Measurements from ENCODE around the gene RDH14. TPM values are rescaled to one million over a fixed set of nuclear protein-coding genes. Genes with fewer than 3 reads are reported as not detected.
A peak's percentile ranks its signal among the peaks of the same experiment; 100 is the strongest.

Gene RDH14
- total RNA-seq, 1 experiment from 2014 or later, result 22.4 TPM

DNA sequence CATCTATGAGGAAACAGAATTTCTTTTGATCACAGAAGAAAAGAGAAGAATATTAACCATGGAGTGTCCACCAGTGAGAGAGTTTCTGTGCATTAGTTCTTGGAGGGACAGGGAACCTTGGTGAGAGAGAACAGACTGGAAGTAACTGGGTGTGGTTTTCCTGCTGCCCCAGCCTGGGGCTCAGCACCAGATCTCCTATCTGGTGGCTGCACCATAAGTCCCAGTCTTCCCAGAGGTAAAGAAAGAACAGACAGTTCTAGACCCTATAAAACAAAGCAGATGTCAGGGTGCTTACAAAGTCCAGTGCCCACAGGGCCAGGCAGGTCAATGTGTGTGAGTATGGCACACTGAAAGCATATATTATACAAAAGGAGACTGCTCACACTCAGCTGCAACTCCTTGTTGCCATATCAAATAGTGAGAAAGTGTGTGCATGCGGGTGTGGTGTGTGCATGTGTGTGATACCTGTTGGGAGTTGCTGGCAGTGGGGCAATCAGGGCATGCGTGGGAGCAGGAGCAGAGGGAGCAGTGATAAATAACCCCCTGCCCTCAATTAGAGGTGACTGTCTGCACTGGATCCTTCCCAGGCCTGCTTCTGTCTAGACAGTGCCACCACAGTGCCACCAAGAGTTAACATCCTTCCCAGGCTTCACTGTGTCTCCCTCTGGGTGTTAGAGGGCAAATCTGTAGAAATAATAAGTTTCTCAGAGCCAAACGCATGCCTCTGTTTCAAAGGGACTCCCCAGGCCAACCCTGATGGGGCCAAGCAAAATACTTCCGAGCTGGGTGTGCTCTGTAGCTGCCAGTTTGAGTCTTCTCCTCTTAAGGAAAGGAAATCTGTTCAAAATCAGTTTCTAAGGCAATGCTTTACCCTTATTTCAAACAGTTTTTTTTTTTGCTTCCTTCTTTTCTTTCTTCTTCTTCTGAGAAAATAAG is 45.7 kb downstream of the RDH14 start:
- Mint-ChIP-seq H3K4me1 (peaks cover 7% of the 10 kb centered on the region), H3K9me3 (0 out of 2 replicates have a peak, but pooled peaks cover 5% of the 10 kb centered on the region), H3K27ac (no peak overlapping the region), H3K36me3 (no peaks in the 10 kb centered on the region), H3K27me3 (ENCODE audit: low read depth) (no peaks in the 10 kb centered on the region), H3K4me3 (no peak overlapping the region)
- no peak for DNase-seq (ENCODE audit: low spot score)
- ChIA-PET POLR2A (no interaction called here), CTCF (no interaction called here)
- TF ChIP-seq, protein P1, sequence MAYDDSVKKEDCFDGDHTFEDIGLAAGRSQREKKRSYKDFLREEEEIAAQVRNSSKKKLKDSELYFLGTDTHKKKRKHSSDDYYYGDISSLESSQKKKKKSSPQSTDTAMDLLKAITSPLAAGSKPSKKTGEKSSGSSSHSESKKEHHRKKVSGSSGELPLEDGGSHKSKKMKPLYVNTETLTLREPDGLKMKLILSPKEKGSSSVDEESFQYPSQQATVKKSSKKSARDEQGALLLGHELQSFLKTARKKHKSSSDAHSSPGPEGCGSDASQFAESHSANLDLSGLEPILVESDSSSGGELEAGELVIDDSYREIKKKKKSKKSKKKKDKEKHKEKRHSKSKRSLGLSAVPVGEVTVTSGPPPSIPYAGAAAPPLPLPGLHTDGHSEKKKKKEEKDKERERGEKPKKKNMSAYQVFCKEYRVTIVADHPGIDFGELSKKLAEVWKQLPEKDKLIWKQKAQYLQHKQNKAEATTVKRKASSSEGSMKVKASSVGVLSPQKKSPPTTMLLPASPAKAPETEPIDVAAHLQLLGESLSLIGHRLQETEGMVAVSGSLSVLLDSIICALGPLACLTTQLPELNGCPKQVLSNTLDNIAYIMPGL (CRISPR knock-in tag; IDR thresholded peaks at IDR 0.05), result no peak
- TF ChIP-seq, protein P2, sequence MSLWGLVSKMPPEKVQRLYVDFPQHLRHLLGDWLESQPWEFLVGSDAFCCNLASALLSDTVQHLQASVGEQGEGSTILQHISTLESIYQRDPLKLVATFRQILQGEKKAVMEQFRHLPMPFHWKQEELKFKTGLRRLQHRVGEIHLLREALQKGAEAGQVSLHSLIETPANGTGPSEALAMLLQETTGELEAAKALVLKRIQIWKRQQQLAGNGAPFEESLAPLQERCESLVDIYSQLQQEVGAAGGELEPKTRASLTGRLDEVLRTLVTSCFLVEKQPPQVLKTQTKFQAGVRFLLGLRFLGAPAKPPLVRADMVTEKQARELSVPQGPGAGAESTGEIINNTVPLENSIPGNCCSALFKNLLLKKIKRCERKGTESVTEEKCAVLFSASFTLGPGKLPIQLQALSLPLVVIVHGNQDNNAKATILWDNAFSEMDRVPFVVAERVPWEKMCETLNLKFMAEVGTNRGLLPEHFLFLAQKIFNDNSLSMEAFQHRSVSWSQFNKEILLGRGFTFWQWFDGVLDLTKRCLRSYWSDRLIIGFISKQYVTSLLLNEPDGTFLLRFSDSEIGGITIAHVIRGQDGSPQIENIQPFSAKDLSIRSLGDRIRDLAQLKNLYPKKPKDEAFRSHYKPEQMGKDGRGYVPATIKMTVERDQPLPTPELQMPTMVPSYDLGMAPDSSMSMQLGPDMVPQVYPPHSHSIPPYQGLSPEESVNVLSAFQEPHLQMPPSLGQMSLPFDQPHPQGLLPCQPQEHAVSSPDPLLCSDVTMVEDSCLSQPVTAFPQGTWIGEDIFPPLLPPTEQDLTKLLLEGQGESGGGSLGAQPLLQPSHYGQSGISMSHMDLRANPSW (CRISPR knock-in tag; conservative IDR thresholded peaks at IDR 0.05; ENCODE audit: low read depth), result no peak
- TF ChIP-seq EMX1 (CRISPR knock-in tag; IDR thresholded peaks at IDR 0.05) (no peak), TEAD4 (CRISPR knock-in tag; IDR thresholded peaks at IDR 0.05) (no peak), KAT7 (CRISPR knock-in tag; IDR thresholded peaks at IDR 0.05; ENCODE audit: borderline replicate concordance) (no peak), IRF2 (CRISPR knock-in tag; IDR thresholded peaks at IDR 0.05; ENCODE audit: borderline replicate concordance, low read depth) (no peak), ZNF263 (CRISPR knock-in tag; IDR thresholded peaks at IDR 0.05; ENCODE audit: low read depth) (no peak)
- TF ChIP-seq, protein P3, sequence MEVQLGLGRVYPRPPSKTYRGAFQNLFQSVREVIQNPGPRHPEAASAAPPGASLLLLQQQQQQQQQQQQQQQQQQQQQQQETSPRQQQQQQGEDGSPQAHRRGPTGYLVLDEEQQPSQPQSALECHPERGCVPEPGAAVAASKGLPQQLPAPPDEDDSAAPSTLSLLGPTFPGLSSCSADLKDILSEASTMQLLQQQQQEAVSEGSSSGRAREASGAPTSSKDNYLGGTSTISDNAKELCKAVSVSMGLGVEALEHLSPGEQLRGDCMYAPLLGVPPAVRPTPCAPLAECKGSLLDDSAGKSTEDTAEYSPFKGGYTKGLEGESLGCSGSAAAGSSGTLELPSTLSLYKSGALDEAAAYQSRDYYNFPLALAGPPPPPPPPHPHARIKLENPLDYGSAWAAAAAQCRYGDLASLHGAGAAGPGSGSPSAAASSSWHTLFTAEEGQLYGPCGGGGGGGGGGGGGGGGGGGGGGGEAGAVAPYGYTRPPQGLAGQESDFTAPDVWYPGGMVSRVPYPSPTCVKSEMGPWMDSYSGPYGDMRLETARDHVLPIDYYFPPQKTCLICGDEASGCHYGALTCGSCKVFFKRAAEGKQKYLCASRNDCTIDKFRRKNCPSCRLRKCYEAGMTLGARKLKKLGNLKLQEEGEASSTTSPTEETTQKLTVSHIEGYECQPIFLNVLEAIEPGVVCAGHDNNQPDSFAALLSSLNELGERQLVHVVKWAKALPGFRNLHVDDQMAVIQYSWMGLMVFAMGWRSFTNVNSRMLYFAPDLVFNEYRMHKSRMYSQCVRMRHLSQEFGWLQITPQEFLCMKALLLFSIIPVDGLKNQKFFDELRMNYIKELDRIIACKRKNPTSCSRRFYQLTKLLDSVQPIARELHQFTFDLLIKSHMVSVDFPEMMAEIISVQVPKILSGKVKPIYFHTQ (CRISPR knock-in tag; IDR thresholded peaks at IDR 0.05), result no peak
- no peak for ATAC-seq

DNA sequence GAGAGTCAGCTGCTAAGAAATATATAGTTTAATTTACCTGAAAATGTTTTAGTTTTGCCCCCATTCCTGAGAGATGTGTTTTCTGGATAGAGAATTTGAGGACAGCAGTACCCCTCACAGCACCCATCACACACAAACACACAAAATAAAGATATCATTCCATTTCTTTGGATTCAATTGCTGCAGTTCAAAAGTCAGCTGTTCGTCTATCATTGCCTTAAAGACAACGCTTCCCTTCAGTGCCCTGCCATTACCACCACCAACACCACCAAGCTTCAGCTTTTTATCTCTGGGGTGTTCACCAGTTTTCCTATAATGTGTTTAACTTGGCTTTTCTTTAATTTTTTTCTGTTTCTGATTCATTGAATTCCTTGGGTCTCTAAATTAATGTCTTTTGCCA is 49.7 kb downstream of the RDH14 start:
- ChIA-PET CTCF (interaction anchor here (1.4 kb wide), 1 partner anchor 10 kb away, joined by 6 read pairs; no protein-coding TSS in a partner anchor), POLR2A (no interaction called here)
- ATAC-seq (no peak), DNase-seq (ENCODE audit: low spot score) (no peak)
- H3K4me1 Mint-ChIP-seq, result no peaks in the 10 kb centered on the region; the same call in 1 of the 2 replicates
- H3K36me3 Mint-ChIP-seq, result no peaks in the 10 kb centered on the region
- H3K27ac Mint-ChIP-seq, result no peak overlapping the region
- TF ChIP-seq, protein P4, sequence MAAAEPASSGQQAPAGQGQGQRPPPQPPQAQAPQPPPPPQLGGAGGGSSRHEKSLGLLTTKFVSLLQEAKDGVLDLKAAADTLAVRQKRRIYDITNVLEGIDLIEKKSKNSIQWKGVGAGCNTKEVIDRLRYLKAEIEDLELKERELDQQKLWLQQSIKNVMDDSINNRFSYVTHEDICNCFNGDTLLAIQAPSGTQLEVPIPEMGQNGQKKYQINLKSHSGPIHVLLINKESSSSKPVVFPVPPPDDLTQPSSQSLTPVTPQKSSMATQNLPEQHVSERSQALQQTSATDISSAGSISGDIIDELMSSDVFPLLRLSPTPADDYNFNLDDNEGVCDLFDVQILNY (CRISPR knock-in tag; IDR thresholded peaks at IDR 0.05), result no peak
- no peak for TF ChIP-seq ZNF671 (CRISPR knock-in tag; IDR thresholded peaks at IDR 0.05)
- TF ChIP-seq ZNF219 (CRISPR knock-in tag; IDR thresholded peaks at IDR 0.05; ENCODE audit: borderline replicate concordance), result no peak
- TF ChIP-seq, protein P5, sequence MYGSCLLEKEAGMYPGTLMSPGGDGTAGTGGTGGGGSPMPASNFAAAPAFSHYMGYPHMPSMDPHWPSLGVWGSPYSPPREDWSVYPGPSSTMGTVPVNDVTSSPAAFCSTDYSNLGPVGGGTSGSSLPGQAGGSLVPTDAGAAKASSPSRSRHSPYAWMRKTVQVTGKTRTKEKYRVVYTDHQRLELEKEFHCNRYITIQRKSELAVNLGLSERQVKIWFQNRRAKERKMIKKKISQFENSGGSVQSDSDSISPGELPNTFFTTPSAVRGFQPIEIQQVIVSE (CRISPR knock-in tag; IDR thresholded peaks at IDR 0.05; ENCODE audit: borderline replicate concordance), result no peak
- TF ChIP-seq, protein P6, sequence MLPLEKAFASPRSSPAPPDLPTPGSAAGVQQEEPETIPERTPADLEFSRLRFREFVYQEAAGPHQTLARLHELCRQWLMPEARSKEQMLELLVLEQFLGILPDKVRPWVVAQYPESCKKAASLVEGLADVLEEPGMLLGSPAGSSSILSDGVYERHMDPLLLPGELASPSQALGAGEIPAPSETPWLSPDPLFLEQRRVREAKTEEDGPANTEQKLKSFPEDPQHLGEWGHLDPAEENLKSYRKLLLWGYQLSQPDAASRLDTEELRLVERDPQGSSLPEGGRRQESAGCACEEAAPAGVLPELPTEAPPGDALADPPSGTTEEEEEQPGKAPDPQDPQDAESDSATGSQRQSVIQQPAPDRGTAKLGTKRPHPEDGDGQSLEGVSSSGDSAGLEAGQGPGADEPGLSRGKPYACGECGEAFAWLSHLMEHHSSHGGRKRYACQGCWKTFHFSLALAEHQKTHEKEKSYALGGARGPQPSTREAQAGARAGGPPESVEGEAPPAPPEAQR (CRISPR knock-in tag; IDR thresholded peaks at IDR 0.05), result no peak
- peak; percentile 78; the same call in 1 of the 2 replicates for TF ChIP-seq ZNF317 (CRISPR knock-in tag; IDR thresholded peaks at IDR 0.05; ENCODE audit: borderline replicate concordance, low read depth)
- TF ChIP-seq, protein P7, sequence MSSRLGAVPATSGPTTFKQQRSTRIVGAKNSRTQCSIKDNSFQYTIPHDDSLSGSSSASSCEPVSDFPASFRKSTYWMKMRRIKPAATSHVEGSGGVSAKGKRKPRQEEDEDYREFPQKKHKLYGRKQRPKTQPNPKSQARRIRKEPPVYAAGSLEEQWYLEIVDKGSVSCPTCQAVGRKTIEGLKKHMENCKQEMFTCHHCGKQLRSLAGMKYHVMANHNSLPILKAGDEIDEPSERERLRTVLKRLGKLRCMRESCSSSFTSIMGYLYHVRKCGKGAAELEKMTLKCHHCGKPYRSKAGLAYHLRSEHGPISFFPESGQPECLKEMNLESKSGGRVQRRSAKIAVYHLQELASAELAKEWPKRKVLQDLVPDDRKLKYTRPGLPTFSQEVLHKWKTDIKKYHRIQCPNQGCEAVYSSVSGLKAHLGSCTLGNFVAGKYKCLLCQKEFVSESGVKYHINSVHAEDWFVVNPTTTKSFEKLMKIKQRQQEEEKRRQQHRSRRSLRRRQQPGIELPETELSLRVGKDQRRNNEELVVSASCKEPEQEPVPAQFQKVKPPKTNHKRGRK (CRISPR knock-in tag; IDR thresholded peaks at IDR 0.05; ENCODE audit: borderline replicate concordance), result no peak
- no peak overlapping the region for H3K4me3 Mint-ChIP-seq
- H3K9me3 Mint-ChIP-seq, result 0 out of 2 replicates have a peak, but pooled peaks cover 5% of the 10 kb centered on the region
- H3K27me3 Mint-ChIP-seq (ENCODE audit: low read depth), result no peaks in the 10 kb centered on the region

All from WTC11 (cell line).